HG03175 (cell line): ENCODE data around the gene SLC34A3.

Source experiments
- ATAC-seq: cut with Tn5 transposase; IDR thresholded peaks from one replicate; pipeline ENCODE4 v1.9.1; 2021; ENCODE audit warnings: mild to moderate bottlenecking, moderate library complexity; ENCODE audit not compliant: unreplicated experiment

The SLC34A3 gene

GRCh38 chr9:137273611-137274320, 43.1 kb downstream of the SLC34A3 start:
- ATAC-seq, result no peak

- ATAC-seq, result no peak
These were observed 44.5 kb downstream of the SLC34A3 start for GRCh38 chr9:137275203-137275587.

- ATAC-seq, result no peak
These were observed 45.1 kb downstream of the SLC34A3 start for GRCh38 chr9:137275588-137276472.

- no peak for ATAC-seq
These were observed 46.0 kb downstream of the SLC34A3 start for GRCh38 chr9:137276473-137277328.

- ATAC-seq, result peak; percentile 81
These were observed 46.8 kb downstream of the SLC34A3 start, which contains the start of gene TOR4A for GRCh38 chr9:137277329-137278041. Gene TOR4A, plus strand, starts transcription at chr9:137277726. Its CDS starts 964 bp downstream, at chr9:137278690.

GRCh38 chr9:137278061-137278701, 47.5 kb downstream of the SLC34A3 start:
- ATAC-seq, result no peak

- no peak for ATAC-seq
These were observed 48.3 kb downstream of the SLC34A3 start for GRCh38 chr9:137278721-137279711.

- ATAC-seq, result no peak
These were observed 49.2 kb downstream of the SLC34A3 start for GRCh38 chr9:137279741-137280473.

- no peak for ATAC-seq
These were observed 50.0 kb downstream of the SLC34A3 start for GRCh38 chr9:137280474-137281344.

GRCh38 chr9:137281345-137282116, 50.8 kb downstream of the SLC34A3 start:
- no peak for ATAC-seq
